AG04449 (cell line): ENCODE results near the gene IFT43.
A peak's percentile ranks its signal among the peaks of the same experiment; 100 is the strongest.

Experiments
- CTCF ChIA-PET: fragments of 350-600 bp; formaldehyde crosslinking; extraction: SDS; loops from one replicate; lab custom pipeline; 2021; ENCODE audit warnings: antibody characterized with exemption; lab: Yijun Ruan, JAX
- POLR2A ChIA-PET: fragments of 400-600, 350-600 bp; formaldehyde crosslinking; extraction: SDS; loops from one replicate; lab custom pipeline; 2020; ENCODE audit warnings: antibody characterized with exemption, inconsistent platforms; lab: Yijun Ruan, JAX
- DNase-seq: peaks from one replicate; pipeline ENCODE4 v3.0.0-alpha.2; 2010; ENCODE audit warnings: low read depth, low spot score
- H3K4me3 ChIP-seq: 2 replicates; pipeline ENCODE4 v1.5.1; 2011; ENCODE audit warnings: low read depth, mild to moderate bottlenecking, control low read depth, low read length
- CTCF ChIP-seq: IDR thresholded peaks from one replicate; pipeline ENCODE4 v1.5.1; 2011; ENCODE audit warnings: mild to moderate bottlenecking, moderate library complexity, low read length, control low read depth, inconsistent platforms; ENCODE audit not compliant: insufficient read depth; ENCODE audit errors: missing control alignments

IFT43 gene

GRCh38 chr14:75985618-75986438 is at the start of gene IFT43:
IFT43 (plus strand) TSS chr14:75985763; CDS start chr14:75985787, 24 bp downstream.
- no peak for TF ChIP-seq CTCF
- POLR2A ChIA-PET, result interaction anchor here (0.7 kb wide), 1 partner anchor 275 kb away, joined by 3 read pairs; no protein-coding TSS in a partner anchor
- DNase-seq, result no peak
- CTCF ChIA-PET, result interaction anchor here (0.7 to 20.2 kb wide), 7 partner anchors 10 to 402 kb away, joined by 3 to 715 read pairs (median 5); no protein-coding TSS in a partner anchor
- H3K4me3 ChIP-seq, result peak within 1 kb of the TSS; percentile 82

GRCh38 chr14:75939200-75939599 is 46.4 kb upstream of the IFT43 start:
- ChIA-PET CTCF (interaction anchor here (0.7 to 1.3 kb wide), 5 partner anchors 10 to 226 kb away, joined by 3 to 4 read pairs (median 3); no protein-coding TSS in a partner anchor), POLR2A (no interaction called here)
- H3K4me3 ChIP-seq, result no peak overlapping the region
- no peak for DNase-seq
- TF ChIP-seq CTCF, result no peak

GRCh38 chr14:75941030-75941429 is 44.5 kb upstream of the IFT43 start:
- no peak for DNase-seq
- CTCF ChIA-PET, result interaction anchor here (1.9 kb wide), 1 partner anchor 232 kb away, joined by 5 read pairs; no protein-coding TSS in a partner anchor
- POLR2A ChIA-PET, result no interaction called here
- no peak overlapping the region for H3K4me3 ChIP-seq
- TF ChIP-seq CTCF, result no peak

- CTCF ChIA-PET, result interaction anchor here (5.8 kb wide), 1 partner anchor 38 kb away, joined by 32 read pairs; no protein-coding TSS in a partner anchor
- no peak for TF ChIP-seq CTCF
- no peak overlapping the region for H3K4me3 ChIP-seq
- POLR2A ChIA-PET, result no interaction called here
- no peak for DNase-seq
Observed at GRCh38 chr14:75944607-75945241, 40.8 kb upstream of the IFT43 start.

GRCh38 chr14:75946785-75947184 is 38.8 kb upstream of the IFT43 start:
- ChIA-PET POLR2A (no interaction called here), CTCF (interaction anchor here (0.8 to 5.8 kb wide), 3 partner anchors 30 to 235 kb away, joined by 3 to 32 read pairs (median 4); no protein-coding TSS in a partner anchor)
- DNase-seq, result no peak

More at GRCh38 chr14:75946785-75947184, 38.8 kb upstream of the IFT43 start:
- no peak for TF ChIP-seq CTCF
- no peak overlapping the region for H3K4me3 ChIP-seq
